HEK293 (cell line): ENCODE results near the gene SLC4A1AP.

ENCODE experiments used
- CTCF ChIP-seq: fragments of 450-650 bp; formaldehyde crosslinking; IDR thresholded peaks from 2 replicates; pipeline ENCODE4 v1.5.1; 2016; ENCODE audit warnings: missing biosample characterization, missing genetic modification characterization
- ZFP37 ChIP-seq: fragments of 450-650 bp; formaldehyde crosslinking; IDR thresholded peaks from 2 replicates; pipeline ENCODE4 v1.5.1; 2016; ENCODE audit warnings: missing biosample characterization, missing genetic modification characterization
- ZNF184 ChIP-seq: fragments of 450-650 bp; IDR thresholded peaks from 2 replicates; pipeline ENCODE4 v1.5.1; 2018; ENCODE audit warnings: missing biosample characterization, mild to moderate bottlenecking, missing genetic modification characterization
- ZNF555 ChIP-seq: fragments of 450-650 bp; formaldehyde crosslinking; conservative IDR thresholded peaks from 2 replicates; pipeline ENCODE4 v1.5.1; 2017; ENCODE audit warnings: missing biosample characterization, mild to moderate bottlenecking, missing genetic modification characterization, inconsistent platforms

- TF ChIP-seq ZNF184 (tag by site-specific recombination): no peak
- TF ChIP-seq CTCF: no peak
- TF ChIP-seq ZFP37: no peak
- TF ChIP-seq ZNF555 (tag by site-specific recombination): no peak
Observed at GRCh38 chr2:27671235-27671634, 7.5 kb downstream of the SLC4A1AP start.
